GM12865 (cell line): Measurements from ENCODE around the gene CWF19L1.
A peak's percentile ranks its signal among the peaks of the same experiment; 100 is the strongest.

ENCODE experiments used
- DNase-seq: peaks from one replicate; pipeline ENCODE4 v3.0.0; 2010; ENCODE audit warnings: low read depth
- H3K4me3 ChIP-seq: 2 replicates; pipeline ENCODE4 v1.5.1; 2011; ENCODE audit warnings: mild to moderate bottlenecking, low read depth, low read length, control low read depth
- CTCF ChIP-seq: IDR thresholded peaks from 2 replicates; pipeline ENCODE4 v1.5.1; 2011; ENCODE audit warnings: low read length, control low read depth, low read depth, inconsistent platforms; ENCODE audit not compliant: insufficient read depth; ENCODE audit errors: missing control alignments

CWF19L1 gene

GRCh38 chr10:100253041-100253440, 14.4 kb downstream of the CWF19L1 start:
- no peak for DNase-seq
- H3K4me3 ChIP-seq, result no peak overlapping the region
- no peak for TF ChIP-seq CTCF

GRCh38 chr10:100248820-100249219, 18.6 kb downstream of the CWF19L1 start:
- no peak for DNase-seq
- no peak for TF ChIP-seq CTCF
- no peak overlapping the region for H3K4me3 ChIP-seq

GRCh38 chr10:100245484-100246220, 21.8 kb downstream of the CWF19L1 start:
- no peak for TF ChIP-seq CTCF
- DNase-seq, result no peak

GRCh38 chr10:100239851-100240250, 27.6 kb downstream of the CWF19L1 start:
- no peak for DNase-seq
- H3K4me3 ChIP-seq, result no peak overlapping the region
- no peak for TF ChIP-seq CTCF

More at GRCh38 chr10:100245484-100246220, 21.8 kb downstream of the CWF19L1 start:
- no peak overlapping the region for H3K4me3 ChIP-seq

DNA sequence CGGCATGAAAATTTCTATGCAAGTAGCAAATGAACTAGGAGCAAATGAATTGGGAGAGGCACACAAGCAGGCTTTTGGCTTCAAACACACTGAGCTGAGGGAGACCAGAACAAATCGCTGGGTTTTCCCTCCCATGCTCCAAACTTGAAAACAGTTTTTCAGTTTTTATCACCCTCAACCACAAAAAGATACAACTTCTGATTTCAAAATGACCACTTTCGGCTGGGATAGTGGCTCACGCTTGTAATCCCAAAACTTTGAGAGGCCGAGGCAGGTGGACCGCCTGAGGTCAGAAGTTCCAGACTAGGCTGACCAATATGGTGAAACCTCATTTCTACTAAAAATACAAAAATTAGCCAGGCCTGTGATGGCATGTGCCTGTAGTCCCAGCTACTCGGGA, 29.0 kb downstream of the CWF19L1 start:
- peak; percentile 76 for DNase-seq
- no peak for TF ChIP-seq CTCF
- H3K4me3 ChIP-seq, result no peak overlapping the region

GRCh38 chr10:100232101-100232500, 35.3 kb downstream of the CWF19L1 start:
- TF ChIP-seq CTCF, result no peak
- DNase-seq, result no peak
- H3K4me3 ChIP-seq, result no peak overlapping the region
